IPS-11a (cell line): ENCODE data around the gene ZMYND8.
"Not testable (repeated sequence)": the region's sequence is repeated elsewhere in the genome, so short reads cannot be mapped to it uniquely, and the experiment has no call there.

Source experiments
- H3K4me3 ChIP-seq: one replicate; pipeline ENCODE4 v1.5.1; 2013; ENCODE audit warnings: low read depth, low read length, control low read depth

Gene ZMYND8

DNA sequence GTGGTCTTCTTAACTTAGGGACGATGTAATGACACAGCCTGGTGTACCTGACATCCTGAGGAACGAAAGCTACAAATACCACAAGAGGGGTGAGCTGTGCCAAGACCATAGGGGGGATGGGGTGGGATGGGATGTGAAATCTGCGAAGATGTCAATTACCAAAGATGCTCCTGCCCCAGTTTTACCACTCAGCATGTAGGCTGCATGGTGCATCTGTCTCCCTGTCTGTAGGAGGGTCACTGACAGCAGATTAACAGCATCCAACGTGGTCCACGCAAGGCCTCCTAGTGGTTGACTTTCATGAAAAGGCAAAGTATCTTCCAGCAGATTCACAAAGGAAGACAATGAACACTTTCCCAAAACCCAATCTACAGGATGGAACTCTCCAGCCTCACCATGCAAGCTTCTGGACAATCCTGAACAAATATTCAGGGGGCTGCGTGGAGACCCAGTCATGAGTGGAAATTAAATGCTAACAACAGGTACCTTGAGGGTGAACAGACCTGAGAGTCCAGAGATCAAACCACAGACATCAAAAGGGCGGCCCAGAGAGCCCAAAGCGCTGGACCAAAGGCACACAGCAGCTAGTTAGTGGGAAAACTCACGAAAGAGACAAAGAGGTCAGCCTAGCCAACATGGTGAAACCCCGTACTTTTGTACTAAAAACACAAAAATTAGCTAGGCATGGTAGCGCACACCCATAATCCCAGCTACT is 44.4 kb downstream of the ZMYND8 start:
- H3K4me3 ChIP-seq = no peak overlapping the region

DNA sequence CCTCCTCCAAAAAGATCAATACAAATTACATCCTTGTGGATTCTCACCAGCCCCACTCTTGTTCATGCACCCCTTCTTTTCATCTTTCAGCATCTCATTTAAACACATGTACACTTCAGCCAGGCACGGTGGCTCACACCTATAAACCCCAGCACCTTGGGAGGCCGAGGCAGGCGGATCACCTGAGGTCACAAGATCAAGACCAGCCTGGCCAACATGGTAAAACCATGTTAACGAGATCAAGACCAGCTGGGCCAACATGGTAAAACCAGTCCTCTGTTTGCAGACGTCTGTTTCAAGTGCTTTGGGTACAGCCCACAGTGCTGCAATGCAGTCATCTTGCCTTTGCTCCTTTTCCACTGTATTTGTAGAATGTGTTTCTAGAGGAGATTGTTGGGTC is 45.3 kb downstream of the ZMYND8 start:
- H3K4me3 ChIP-seq = no peak overlapping the region

DNA sequence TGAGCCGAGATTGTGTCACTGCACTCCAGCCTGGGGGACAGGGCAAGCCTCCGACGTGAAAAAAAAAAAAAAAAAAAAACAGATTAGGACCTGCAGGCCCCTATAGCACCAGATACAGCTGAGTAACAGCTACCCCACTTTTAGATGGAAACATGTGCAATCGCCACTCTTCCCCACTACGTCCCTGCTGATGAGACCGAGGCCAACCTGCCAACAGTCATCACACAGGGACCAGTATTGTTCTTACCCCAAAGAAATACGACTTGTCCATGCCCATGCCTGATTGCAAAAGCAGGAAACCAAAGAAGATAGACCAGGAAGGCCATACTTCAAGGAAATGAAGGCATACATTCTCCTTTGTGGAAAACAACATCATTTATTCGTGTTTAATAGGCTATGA is 45.8 kb downstream of the ZMYND8 start:
- H3K4me3 ChIP-seq = no peak overlapping the region

DNA sequence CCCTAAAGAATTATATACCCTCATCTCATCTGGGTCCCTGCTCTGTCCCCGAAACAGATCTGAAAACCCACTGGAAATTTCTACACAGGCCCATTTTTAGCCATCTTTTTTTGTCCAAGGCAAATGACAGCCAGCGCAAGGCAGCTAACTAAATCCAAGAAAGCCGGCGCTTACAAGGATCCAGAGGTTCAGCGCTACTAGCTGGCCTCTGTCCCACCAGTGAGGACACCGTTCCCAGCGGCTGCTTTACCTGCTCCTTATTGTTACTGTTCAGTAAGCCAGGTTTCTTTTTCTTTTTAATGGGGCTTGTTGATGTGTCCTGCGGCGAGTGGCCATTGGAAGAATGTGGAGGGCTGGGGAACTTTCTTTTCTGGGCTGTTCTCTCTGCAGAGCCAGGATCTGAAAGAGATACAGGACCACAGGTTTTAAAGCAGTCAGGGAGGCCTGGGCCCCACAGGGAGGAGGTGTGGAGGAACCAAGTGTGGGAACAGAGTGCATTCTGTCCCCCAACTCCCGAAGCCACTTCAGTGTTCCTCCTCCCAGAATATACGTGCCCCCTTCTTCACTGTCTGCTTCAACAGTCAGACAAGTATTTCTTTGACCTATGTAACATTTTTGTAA is 46.6 kb downstream of the ZMYND8 start:
- H3K4me3 ChIP-seq = no peak overlapping the region

DNA sequence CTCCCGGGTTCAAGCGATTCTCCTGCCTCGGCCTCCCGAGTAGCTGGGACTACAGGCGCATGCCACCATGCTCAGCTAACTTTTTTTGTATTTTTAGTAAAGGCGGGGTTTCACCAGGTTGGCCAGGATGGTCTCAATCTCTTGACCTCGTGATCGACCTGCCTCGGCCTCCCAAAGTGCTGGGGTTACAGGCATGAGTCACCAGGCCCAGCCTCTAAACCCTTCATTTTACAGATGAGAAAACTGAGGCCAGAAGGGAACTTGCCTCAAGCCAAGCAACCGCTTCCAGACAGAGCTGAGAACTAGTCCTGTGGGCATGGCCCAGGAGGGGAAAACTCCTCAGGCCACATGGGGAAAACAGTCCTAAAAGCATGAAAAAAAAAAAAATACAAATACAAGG is 47.1 kb downstream of the ZMYND8 start:
- no peak overlapping the region for H3K4me3 ChIP-seq

DNA sequence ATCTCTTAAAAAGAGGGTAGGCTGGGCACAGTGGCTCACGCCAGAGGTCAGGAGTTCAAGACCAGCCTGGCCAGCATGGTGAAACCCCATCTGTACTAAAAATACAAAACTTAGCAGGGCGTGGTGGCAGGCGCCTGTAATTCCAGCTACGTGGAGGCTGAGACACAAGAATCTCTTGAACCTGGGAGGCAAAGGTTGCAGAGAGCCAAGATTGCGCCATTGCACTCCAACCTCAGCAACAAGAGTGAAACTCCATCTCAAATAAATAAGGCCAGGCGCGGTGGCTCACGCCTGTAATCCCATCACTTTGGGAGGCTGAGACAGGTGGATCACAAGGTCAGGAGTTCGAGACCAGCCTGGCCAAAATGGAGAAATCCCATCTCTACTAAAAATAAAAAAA is 48.9 kb downstream of the ZMYND8 start:
- H3K4me3 ChIP-seq = not testable (repeated sequence)

DNA sequence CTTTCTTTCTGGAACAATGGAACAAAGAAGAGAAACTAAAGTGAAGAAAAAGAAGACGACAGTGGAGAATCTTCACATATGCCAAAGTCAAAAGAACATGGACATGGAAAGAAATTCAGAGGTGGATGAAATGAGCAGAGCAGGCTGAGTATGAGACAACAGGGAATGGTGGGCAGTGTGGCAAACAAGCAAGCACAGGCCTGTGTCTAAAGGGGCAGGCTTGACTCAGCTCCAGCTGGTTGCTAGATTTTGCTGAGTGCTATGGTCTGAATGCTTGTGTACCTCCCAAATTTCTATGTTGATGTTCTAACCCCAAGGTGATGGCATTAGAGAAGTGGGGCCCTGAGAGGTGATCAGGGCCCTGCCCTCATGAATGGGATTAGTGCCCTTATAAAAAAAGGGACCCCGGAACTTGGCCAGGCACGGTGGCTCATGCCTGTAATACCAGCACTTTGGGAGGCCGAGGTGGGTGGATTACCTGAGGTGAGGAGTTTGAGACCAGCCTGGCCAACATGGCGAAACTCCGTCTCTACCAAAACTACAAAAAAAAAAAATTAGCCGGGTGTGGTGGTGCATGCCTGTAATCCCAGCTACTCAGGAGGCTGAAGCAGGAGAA is 49.6 kb downstream of the ZMYND8 start:
- H3K4me3 ChIP-seq = no peak overlapping the region

DNA sequence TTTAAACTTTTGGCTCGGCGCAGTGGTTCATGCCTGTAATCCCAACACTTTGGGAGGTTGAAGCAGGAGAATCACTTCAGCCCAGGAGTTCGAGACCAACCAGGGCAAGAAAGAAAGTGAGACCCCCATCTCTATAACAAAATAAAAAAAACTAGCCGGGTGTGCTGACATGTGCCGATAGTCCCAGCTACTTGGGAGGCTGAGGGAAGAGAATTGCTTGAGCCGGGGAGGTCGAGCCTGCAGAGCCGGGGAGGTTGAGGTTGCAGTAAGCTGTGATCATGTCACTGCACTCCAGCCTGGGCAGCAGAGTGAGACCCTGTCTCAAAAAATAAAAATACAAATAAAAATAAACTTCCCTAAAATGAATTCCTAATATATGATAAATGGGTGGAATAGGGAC is 50.4 kb downstream of the ZMYND8 start:
- no peak overlapping the region for H3K4me3 ChIP-seq

DNA sequence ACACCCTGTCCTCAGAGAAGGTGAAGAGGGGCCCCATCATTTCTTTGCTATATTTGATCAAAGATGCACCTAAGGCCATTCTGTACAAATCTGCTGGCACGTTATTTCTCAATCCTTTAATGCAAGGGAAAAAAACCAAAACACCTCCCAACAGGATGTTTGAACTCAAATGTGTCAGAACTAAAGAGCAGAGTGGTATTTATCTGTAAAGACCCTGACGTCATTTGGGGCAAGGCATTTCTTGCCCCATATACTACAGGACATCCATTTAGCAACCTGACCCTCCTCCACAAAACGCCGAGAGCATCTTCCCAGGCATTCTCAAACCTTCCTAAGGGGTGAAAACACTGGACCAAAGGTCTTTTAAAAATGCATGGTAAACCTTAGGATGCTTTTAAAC is 50.8 kb downstream of the ZMYND8 start:
- H3K4me3 ChIP-seq = no peak overlapping the region

DNA sequence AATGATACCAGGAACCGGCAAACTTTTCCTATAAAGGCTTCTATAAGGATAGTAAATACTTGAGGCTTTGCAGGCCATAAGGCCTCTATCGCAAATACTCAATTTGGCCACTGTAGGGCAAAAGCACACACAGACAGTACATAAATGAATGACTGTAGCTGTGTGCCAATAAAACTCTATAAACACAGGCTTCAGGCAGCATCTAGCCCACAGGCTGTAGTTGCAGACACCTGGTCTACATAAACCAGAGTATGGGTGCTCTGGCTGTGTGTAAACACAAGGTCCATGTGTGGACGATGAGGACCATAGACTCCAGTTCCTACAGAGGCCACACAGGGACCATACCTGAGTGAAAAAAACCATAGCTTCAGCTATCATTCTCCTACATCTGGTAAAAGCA is 52.2 kb downstream of the ZMYND8 start:
- H3K4me3 ChIP-seq = no peak overlapping the region

DNA sequence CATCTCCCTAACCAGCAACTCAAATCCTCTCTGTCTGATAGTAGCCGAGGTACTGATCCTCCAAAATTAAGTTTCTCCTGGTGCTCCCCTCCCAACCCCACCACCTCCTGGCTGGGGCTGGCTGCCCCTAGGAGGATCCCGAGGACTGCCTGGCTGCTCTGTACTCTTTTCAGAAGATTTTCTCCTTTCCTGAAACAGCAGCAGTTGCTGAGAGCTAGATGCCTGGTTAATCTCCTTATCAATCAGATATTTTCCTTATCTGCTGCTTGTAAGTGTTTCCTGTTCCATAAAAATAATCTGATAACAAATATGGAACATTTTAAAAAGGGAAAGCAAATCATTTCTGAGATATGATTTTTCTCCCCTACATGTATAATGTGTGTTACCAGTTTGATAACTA is 52.8 kb downstream of the ZMYND8 start:
- H3K4me3 ChIP-seq = no peak overlapping the region

DNA sequence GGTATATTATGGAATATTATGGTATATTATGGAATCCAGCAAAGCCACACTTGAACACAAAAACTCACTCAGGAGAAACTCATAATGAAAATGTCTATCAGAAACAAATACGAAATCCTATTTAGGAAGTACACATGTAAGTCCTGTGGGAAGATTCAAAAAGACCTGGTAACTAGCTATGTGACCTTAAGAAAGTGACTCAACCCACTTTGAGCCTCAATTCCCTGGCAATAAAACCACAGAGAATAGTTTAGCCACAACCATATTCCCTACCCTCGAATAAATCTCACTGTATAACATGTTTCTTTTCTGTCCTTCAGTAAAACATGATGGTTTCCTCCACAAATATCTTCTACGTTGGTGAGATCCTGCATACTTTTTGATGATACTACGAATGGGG is 56.4 kb downstream of the ZMYND8 start:
- no peak overlapping the region for H3K4me3 ChIP-seq

DNA sequence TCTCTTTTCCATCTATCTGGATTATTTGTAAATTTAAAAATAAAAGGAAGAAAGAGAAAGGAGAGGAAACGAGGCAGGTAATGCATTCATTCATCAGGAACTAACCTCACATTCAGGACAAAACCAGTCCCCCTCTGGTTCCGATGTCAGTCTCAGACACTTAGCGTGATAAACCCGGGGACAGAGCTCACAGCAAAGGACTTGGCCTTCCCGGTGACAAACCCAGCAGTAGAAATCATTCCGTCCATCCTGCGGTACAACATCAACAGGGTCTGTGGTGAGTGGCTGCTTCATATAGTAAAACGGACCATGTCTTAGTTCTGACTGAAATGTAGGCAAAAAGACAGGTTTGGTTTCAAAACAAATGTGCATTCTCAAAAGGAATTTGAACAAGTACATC is 57.9 kb downstream of the ZMYND8 start:
- H3K4me3 ChIP-seq = no peak overlapping the region

DNA sequence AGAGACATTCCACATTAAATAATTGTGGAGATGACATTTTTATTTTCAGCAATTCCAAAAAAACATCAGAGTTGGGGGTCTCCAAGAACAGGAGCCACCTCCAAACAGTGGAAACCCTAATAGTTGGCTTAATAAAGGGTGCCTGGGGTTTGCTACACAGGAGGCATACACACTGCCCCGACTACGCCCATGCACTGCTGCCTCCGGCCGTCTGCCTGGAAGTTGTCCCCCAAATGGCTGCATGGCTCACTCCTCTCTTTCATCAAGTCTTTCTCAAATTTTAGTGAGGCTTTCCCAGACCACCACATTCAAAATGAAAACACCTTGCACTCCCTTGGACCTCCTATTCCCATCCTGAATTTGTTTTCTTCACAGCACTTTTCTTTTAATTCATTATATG is 58.8 kb downstream of the ZMYND8 start:
- no peak overlapping the region for H3K4me3 ChIP-seq

DNA sequence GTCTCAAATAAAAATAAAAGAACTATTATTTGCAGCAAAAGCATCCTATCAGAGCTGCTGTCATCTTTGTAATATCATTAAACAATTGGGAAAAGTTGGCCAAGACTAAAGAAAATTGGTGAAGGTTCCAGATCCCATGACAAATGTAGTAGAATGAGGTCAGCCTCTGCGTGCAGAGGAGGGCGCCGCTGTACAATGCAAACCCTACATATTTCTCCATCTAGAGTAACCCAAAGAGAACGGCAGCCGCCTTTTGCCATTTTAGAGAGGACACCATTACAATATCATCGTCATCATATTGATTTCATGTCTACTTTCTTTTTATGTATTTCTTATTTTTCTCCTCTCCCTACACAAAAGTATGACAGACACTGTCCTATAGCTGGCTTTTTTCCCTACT is 59.5 kb downstream of the ZMYND8 start:
- no peak overlapping the region for H3K4me3 ChIP-seq

DNA sequence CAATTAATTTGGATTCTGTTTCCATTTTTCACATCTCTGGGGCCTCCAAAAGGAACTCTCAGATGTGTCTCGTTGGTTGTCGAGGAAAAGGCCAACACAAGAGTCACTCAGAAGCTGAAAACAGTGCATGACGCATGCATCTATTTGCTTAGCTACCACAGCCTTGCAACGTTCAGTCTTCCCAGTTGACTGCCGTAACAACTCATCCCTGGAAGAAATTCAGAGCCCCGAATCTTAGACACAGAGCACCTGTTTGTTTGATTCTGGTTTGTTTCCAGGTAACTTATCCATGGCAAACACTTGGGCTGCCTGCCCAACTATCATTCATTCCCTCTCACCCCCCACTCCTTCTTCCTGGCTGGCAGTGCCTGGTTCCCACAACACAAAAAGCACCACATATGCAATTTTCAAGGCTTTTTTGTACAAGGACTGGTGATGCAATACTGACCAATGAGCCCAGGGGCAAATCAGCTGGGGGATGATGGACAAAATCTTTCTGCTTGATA is 60.5 kb downstream of the ZMYND8 start:
- H3K4me3 ChIP-seq = no peak overlapping the region

DNA sequence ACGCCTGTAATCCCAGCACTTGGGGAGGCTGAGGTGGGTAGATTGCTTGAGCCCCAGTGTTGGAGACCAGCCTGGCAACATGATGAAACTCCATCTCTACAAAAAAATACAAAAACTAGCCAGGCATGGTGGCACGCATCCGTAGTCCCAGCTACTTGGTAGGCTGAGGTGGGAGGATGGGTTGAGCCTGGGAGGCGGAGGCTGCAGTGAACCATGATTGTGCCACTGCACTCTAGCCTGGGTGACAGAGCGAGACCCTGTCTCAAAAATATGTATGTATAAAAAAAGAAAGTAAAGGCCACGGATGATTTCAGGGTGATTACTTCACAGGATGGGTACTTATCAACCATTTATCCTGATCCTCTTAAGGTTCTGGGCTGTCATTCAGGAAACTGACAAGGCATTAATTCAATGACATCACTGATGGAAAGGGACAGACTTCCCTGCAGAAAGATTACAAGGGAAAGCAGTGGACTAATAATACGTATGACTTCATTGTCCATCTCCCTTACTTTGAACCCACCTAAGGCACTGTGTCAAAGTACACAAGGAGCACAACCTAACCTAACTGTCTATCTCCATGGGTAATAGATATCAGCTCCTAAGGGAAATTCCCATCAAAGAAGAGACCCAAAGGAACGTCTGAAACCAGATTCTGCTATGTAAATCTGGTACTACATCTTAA is 61.2 kb downstream of the ZMYND8 start:
- H3K4me3 ChIP-seq = no peak overlapping the region

DNA sequence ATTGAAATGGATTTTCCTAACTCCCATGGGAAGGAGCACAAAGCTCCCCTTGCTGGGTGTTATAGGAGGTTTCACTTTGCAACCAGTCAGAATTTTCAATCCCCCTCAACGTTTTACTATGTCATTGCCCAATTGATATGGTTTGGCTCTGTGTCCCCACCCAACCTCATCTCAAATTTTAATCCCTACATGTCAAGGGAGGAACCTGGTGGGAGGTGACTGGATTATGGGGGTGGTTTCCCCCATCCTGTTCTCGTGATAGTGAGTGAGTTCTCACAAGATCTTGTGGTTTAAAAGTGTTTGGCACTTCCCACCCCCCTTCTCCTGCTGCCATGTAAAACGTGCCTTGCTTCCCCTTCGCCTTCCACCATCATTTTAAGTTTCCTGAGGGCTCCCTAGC is 62.9 kb downstream of the ZMYND8 start:
- no peak overlapping the region for H3K4me3 ChIP-seq

DNA sequence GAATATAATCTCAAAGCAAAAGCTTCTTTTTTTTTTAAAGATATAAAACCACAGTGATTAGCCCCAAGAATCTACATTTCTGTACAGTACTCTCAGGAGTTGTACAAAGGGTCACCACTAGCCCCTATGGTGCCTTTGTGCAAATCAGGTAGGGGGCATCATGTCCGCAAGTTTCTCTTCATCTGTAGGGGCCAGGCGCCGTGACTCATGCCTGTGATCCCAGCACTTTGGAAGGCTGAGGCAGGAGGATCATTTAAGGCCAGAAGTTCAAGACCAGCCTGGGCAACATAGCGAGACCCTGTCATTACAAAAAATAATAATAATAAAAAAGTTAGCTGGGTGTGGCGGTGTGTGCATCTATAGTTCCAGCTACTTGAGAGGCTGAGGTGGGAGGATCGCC is 63.9 kb downstream of the ZMYND8 start:
- no peak overlapping the region for H3K4me3 ChIP-seq

DNA sequence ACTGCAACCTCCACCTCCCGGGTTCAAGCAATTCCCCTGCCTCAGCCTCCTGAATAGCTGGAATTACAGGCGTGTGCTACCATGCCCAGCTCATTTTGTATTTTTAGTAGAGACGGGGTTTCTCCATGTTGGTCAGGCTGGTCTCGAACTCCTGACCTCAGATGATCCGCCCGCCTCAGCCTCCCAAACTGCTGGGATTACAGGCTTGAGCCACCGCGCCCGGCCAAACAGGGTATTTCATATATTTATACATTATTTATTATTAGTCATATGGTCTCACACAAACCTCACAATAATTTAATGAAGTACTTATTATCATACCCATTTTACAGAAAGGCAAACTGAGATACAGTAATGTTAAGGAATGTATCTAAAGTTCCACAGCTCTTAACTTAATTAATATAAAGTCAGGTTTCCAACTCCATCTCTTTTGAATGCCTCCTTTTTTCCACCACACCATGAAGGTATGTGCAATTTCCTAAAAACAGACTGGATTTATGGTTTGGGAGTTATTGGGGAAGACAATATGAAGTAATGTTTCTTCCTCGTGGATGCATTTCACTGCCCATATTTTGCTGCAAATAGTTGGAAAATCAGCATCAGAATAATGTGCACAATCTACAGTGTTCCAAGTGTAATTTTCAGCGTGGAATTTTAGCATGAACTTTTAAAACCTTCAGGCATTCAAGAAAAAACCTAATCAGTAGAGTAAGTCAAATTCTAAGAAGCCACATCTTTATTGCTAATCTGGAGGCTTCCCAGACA is 65.7 kb downstream of the ZMYND8 start:
- no peak overlapping the region for H3K4me3 ChIP-seq

DNA sequence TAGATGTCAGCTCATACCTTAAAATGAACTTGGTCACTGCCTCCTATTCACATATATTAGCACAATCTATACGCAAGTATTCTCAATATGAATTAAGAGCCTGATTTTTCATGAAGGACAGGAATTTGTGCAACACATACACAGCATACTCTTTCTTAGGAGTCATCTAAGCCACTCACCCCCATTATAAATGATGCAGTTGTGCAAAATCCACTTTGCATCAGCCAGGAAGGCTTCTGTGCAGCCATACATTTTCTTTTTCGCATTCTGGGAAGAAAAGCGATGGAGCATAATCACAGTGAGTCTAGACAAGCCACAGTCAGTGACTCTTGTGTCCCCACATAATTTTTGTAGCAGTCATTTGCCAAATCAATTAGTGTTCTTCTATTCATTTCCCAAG is 66.5 kb downstream of the ZMYND8 start:
- H3K4me3 ChIP-seq = no peak overlapping the region
